H1 (cell line): Measurements from ENCODE around the gene INPP5J. TPM values are rescaled to one million over a fixed set of nuclear protein-coding genes. Genes with fewer than 3 reads are reported as not detected.

Experiments used
- CTCF ChIA-PET: fragments of 300-600 bp; sonication (Branson Sonifier 250); formaldehyde crosslinking; loops from one replicate; lab custom pipeline; 2021; ENCODE audit not compliant: partially characterized antibody; lab: Charles Lee
- POLR2A ChIA-PET: fragments of 300-600 bp; sonication (Branson Sonifier 250); formaldehyde crosslinking; loops from one replicate; lab custom pipeline; 2021; ENCODE audit warnings: inconsistent platforms; ENCODE audit not compliant: partially characterized antibody; lab: Charles Lee
- DNase-seq, 2 experiments: peaks; one replicate each; pipeline versions ENCODE4 v3.0.0 to v3.0.0-alpha.2; 2010 to 2022; ENCODE audit warnings: low spot score in 2 of 2, low read depth in 1 of 2, mixed read lengths in 1 of 2
- FAIRE-seq: peaks from 2 replicates; lab custom pipeline; 2011; peaks lifted over from hg19 to GRCh38; lab: Jason Lieb, UNC
- H2AFZ ChIP-seq: 2 replicates; pipeline ENCODE4 v1.8.1; 2012; ENCODE audit warnings: low read length, inconsistent platforms
- H2AK5ac ChIP-seq: 2 replicates; pipeline ENCODE4 v1.6.1; 2013; ENCODE audit warnings: low read depth, low read length
- H2BK120ac ChIP-seq: replicated peaks from 2 replicates; pipeline ENCODE3; 2013; ENCODE audit warnings: low read depth, low read length, inconsistent platforms
- H2BK12ac ChIP-seq: 2 replicates; pipeline ENCODE4 v1.6.1; 2013; ENCODE audit warnings: low read depth, low read length
- H2BK15ac ChIP-seq: 2 replicates; pipeline ENCODE4 v1.6.1; 2013; ENCODE audit warnings: low read length
- H2BK20ac ChIP-seq: 2 replicates; pipeline ENCODE4 v1.6.1; 2013; ENCODE audit warnings: low read length
- H2BK5ac ChIP-seq: 2 replicates; pipeline ENCODE4 v1.6.1; 2013; ENCODE audit warnings: low read depth, low read length
- H3K14ac ChIP-seq: 2 replicates; pipeline ENCODE4 v1.6.1; 2013; ENCODE audit warnings: inconsistent platforms; ENCODE audit not compliant: insufficient read length
- H3K18ac ChIP-seq: 2 replicates; pipeline ENCODE4 v1.6.1; 2013; ENCODE audit warnings: low read length; ENCODE audit errors: extremely low read depth
- H3K23ac ChIP-seq: 2 replicates; pipeline ENCODE4 v1.6.1; 2013; ENCODE audit warnings: inconsistent platforms; ENCODE audit not compliant: insufficient read length
- H3K23me2 ChIP-seq: 2 replicates; pipeline ENCODE4 v1.6.1; 2013; ENCODE audit warnings: low read depth, low read length
- H3K27ac ChIP-seq: 2 replicates; pipeline ENCODE4 v1.6.1; 2011; ENCODE audit warnings: low read depth, low read length, inconsistent platforms
- H3K27me3 ChIP-seq, 4 experiments: replicated peaks in 1 of 4; 1 replicate in 1 of 4; 2 replicates in 3 of 4; pipeline versions ENCODE4 v1.6.1 to v1.8.1; 2011 to 2013; ENCODE audit warnings: low read length in 3 of 4, mild to moderate bottlenecking in 3 of 4, inconsistent platforms in 2 of 4, mixed read lengths in 2 of 4, moderate library complexity in 1 of 4; ENCODE audit not compliant: control insufficient read depth in 3 of 4, insufficient read depth in 3 of 4; ENCODE audit errors: extremely low read depth in 1 of 4
- H3K36me3 ChIP-seq, 4 experiments: 2 replicates each; pipeline versions ENCODE4 v1.6.1 to v1.8.1; 2011 to 2013; ENCODE audit warnings: mild to moderate bottlenecking in 4 of 4, low read length in 3 of 4, moderate library complexity in 2 of 4, control low read depth in 1 of 4, inconsistent platforms in 1 of 4; ENCODE audit not compliant: insufficient read depth in 4 of 4, control insufficient read depth in 2 of 4
- H3K4ac ChIP-seq: replicated peaks from 2 replicates; pipeline ENCODE3; 2013; ENCODE audit warnings: low read length, low read depth, mixed read lengths, inconsistent platforms; ENCODE audit not compliant: insufficient read length
- H3K4me1 ChIP-seq, 4 experiments: replicated peaks in 1 of 4; 1 replicate in 1 of 4; 2 replicates in 3 of 4; pipeline versions ENCODE4 v1.6.1 to v1.8.1; 2011 to 2013; ENCODE audit warnings: low read length in 3 of 4, inconsistent platforms in 2 of 4, mixed read lengths in 1 of 4; ENCODE audit not compliant: insufficient read depth in 4 of 4, control insufficient read depth in 3 of 4
- H3K4me2 ChIP-seq, 2 experiments: 2 replicates each; pipeline versions ENCODE4 v1.6.1 to v1.8.1; 2011 to 2013; ENCODE audit warnings: low read depth in 2 of 2, low read length in 2 of 2, control low read depth in 1 of 2, inconsistent platforms in 1 of 2, mild to moderate bottlenecking in 1 of 2; ENCODE audit not compliant: insufficient read depth in 1 of 2
- H3K4me3 ChIP-seq, 4 experiments: fragments of 200-600, 300-600 bp in 1 of 4; sonication (generic), shearing (Covaris generic), sonication (Bioruptor Twin) in 1 of 4; 2 replicates each; pipeline versions ENCODE4 v1.5.1 to v1.8.1; 2011 to 2016; ENCODE audit warnings: low read length in 4 of 4, low read depth in 3 of 4, control low read depth in 2 of 4, inconsistent platforms in 2 of 4, mild to moderate bottlenecking in 2 of 4, mixed read lengths in 1 of 4, moderate library complexity in 1 of 4; ENCODE audit not compliant: insufficient read depth in 2 of 4; ENCODE audit errors: extremely low read depth in 1 of 4
- H3K56ac ChIP-seq: replicated peaks from 2 replicates; pipeline ENCODE3; 2013; ENCODE audit warnings: low read depth, mild to moderate bottlenecking, mixed read lengths, low read length, inconsistent platforms; ENCODE audit not compliant: insufficient read length
- H3K79me1 ChIP-seq: 2 replicates; pipeline ENCODE4 v1.6.1; 2013; ENCODE audit warnings: low read depth, low read length, control low read depth
- H3K79me2 ChIP-seq, 2 experiments: 2 replicates each; pipeline versions ENCODE4 v1.6.1 to v1.8.1; 2012 to 2013; ENCODE audit warnings: low read length in 2 of 2, mild to moderate bottlenecking in 2 of 2, inconsistent platforms in 1 of 2; ENCODE audit not compliant: insufficient read depth in 2 of 2, control insufficient read depth in 1 of 2
- H3K9ac ChIP-seq, 4 experiments: replicated peaks in 1 of 4; 1 replicate in 1 of 4; 2 replicates in 3 of 4; pipeline versions ENCODE4 v1.6.1 to v1.8.1; 2011 to 2013; ENCODE audit warnings: low read depth in 3 of 4, low read length in 3 of 4, control low read depth in 2 of 4, mild to moderate bottlenecking in 2 of 4, moderate library complexity in 2 of 4, inconsistent platforms in 1 of 4; ENCODE audit errors: extremely low read depth in 1 of 4
- H3K9me3 ChIP-seq, 2 experiments: 2 replicates each; pipeline versions ENCODE4 v1.6.1 to v1.8.1; 2012 to 2013; ENCODE audit warnings: mild to moderate bottlenecking in 2 of 2, moderate library complexity in 2 of 2, control low read depth in 1 of 2, inconsistent platforms in 1 of 2, low read depth in 1 of 2, low read length in 1 of 2, mixed read lengths in 1 of 2; ENCODE audit not compliant: insufficient read depth in 2 of 2
- H4K20me1 ChIP-seq, 2 experiments: replicated peaks in 1 of 2; 2 replicates each; pipeline versions ENCODE3 to v1.8.1; 2011 to 2013; ENCODE audit warnings: inconsistent platforms in 2 of 2, low read length in 2 of 2, mild to moderate bottlenecking in 1 of 2; ENCODE audit not compliant: insufficient read depth in 2 of 2, control insufficient read depth in 1 of 2
- H4K5ac ChIP-seq: 2 replicates; pipeline ENCODE4 v1.6.1; 2013; ENCODE audit warnings: low read length, low read depth, mixed read lengths, inconsistent platforms; ENCODE audit not compliant: insufficient read length
- H4K8ac ChIP-seq: 2 replicates; pipeline ENCODE4 v1.8.0; 2013; ENCODE audit warnings: mild to moderate bottlenecking, moderate library complexity, low read length, inconsistent platforms; ENCODE audit not compliant: insufficient read depth; ENCODE audit errors: extremely low read depth
- H4K91ac ChIP-seq: replicated peaks from 2 replicates; pipeline ENCODE3; 2013; ENCODE audit warnings: low read length, mixed read lengths, inconsistent platforms; ENCODE audit not compliant: insufficient read length
- KDM1A ChIP-seq: fragments of 200-600, 300-600 bp; sonication (generic); IDR thresholded peaks from 2 replicates; pipeline ENCODE4 v1.7.1; 2016; ENCODE audit warnings: mild to moderate bottlenecking, low read length, borderline replicate concordance
- KDM4A ChIP-seq: IDR thresholded peaks from one replicate; pipeline ENCODE4 v1.7.1; 2012; ENCODE audit warnings: low read depth, mild to moderate bottlenecking, moderate library complexity, low read length, inconsistent platforms; ENCODE audit not compliant: severe bottlenecking
- WGBS, 2 experiments: shearing (Covaris generic) in 1 of 2; methylation state at CpG; one replicate each; pipeline versions ENCODE4 v1.1.6 to v1.1.7; 2013 to 2015; ENCODE audit warnings: low lambda C conversion rate in 2 of 2, mixed read lengths in 2 of 2, inconsistent platforms in 1 of 2, low coverage in 1 of 2, missing lambda C conversion rate in 1 of 2; ENCODE audit not compliant: insufficient replicate concordance in 2 of 2, insufficient coverage in 1 of 2, insufficient read length in 1 of 2; ENCODE audit errors: extremely low coverage in 1 of 2, missing lambda C conversion rate in 1 of 2; 5-methylcytosine and 5-hydroxymethylcytosine counted together
- polyA plus RNA-seq, 7 experiments: library from polyadenylated mRNA; depleted of rRNA in 3 of 7; stranded (reverse) in 5 of 7; unstranded in 2 of 7; fragments of >200 nt in 5 of 7; fragments of 200-250 nt in 2 of 7; gene quantifications; 1 replicate in 5 of 7; 2 replicates in 1 of 7; 4 replicates in 1 of 7; pipeline versions ENCODE4 v1.2.1 to v1.2.3, GENCODE V29; 2011 to 2013; ENCODE audit warnings: missing spikeins in 2 of 7, mixed read lengths in 2 of 7
- total RNA-seq: library from RNA; stranded (reverse); fragmentation: NEBNext Ultra II Directional; extraction: Animal tissue kit (Norgen Biotek cat#: 25700); gene quantifications from 2 replicates; pipeline ENCODE4 v1.2.1, GENCODE V29; 2021

The INPP5J gene
- total and polyA plus RNA-seq, 2 of the 8 experiments (the other 6 are each of a cell fraction or from before 2014, with no cell fraction given) = 5.4 to 6.0 TPM

DNA sequence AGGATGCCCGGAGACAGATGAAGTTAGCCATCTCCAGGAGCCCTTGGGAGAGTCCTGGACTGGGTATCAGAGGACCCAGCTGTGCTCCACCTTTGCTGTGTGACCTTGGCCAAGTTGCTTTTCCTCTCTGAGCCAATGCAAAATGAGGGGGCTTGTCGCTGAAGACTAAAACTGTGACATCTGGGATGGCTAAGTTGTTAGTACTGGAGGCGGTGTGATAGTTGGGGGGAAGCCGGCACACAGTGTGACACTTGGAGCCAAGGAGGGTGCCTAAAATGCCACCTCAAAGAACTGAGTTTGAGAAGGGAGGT, 481 bp downstream of the INPP5J start:
- Histone ChIP-seq H3K79me1 (no peaks in the 10 kb centered on the region), H3K4me1 (peaks cover 0 to 27% (median 11%) of the 10 kb centered on the region in 4 experiments; a peak in 6 of 7 replicates), H2BK5ac (0 out of 2 replicates have a peak overlapping the region, but pooled peaks have one; percentile 4), H4K5ac (no peak overlapping the region), H3K9ac (peak overlapping the region in 2 of 4 experiments; percentile 13 to 25; a peak in 2 of 7 replicates), H3K18ac (no peak overlapping the region), H2AFZ (no peak overlapping the region), H3K23me2 (no peaks in the 10 kb centered on the region; the same call in 1 of the 2 replicates), H3K23ac (no peak overlapping the region), H2BK20ac (no peak overlapping the region), H4K20me1 (no peaks in the 10 kb centered on the region), H4K8ac (no peak overlapping the region), H3K27me3 (no peaks in the 10 kb centered on the region; a peak in 1 of 7 replicates), H3K56ac (peak overlapping the region; percentile 28), H3K14ac (no peak overlapping the region), H2AK5ac (no peak overlapping the region), H4K91ac (peak overlapping the region; percentile 66), H3K4me3 (peak overlapping the region; percentile 17 to 56 (median 36); a peak in 6 of 8 replicates), H3K4me2 (peak overlapping the region; percentile 51 to 72), H3K9me3 (no peaks in the 10 kb centered on the region), H3K27ac (no peak overlapping the region), H2BK12ac (no peak overlapping the region), H2BK120ac (no peak overlapping the region), H3K4ac (no peak overlapping the region), H3K36me3 (no peaks in the 10 kb centered on the region), H3K79me2 (no peaks in the 10 kb centered on the region), H2BK15ac (0 out of 2 replicates have a peak overlapping the region, but pooled peaks have one; percentile 46)
- ChIA-PET POLR2A (interaction anchor here (0.6 to 1.8 kb wide), 3 partner anchors 12 to 19 kb away, joined by 3 to 9 read pairs (median 5); no protein-coding TSS in a partner anchor), CTCF (interaction anchor here (0.6 to 2.0 kb wide), 4 partner anchors 10 to 140 kb away, joined by 4 to 10 read pairs (median 6); partner anchors contain the start of gene SELENOM)
- FAIRE-seq (no peak), DNase-seq (no peak)
- TF ChIP-seq KDM1A (peak; percentile 92), KDM4A (no peak)
- WGBS, 2 experiments = 78% methylated on average over 4 of the region's 4 CpGs; no CpG with 5 or more reads in 1 of the 2 experiments
